ENCODE results near the gene ABHD14A.

DNA sequence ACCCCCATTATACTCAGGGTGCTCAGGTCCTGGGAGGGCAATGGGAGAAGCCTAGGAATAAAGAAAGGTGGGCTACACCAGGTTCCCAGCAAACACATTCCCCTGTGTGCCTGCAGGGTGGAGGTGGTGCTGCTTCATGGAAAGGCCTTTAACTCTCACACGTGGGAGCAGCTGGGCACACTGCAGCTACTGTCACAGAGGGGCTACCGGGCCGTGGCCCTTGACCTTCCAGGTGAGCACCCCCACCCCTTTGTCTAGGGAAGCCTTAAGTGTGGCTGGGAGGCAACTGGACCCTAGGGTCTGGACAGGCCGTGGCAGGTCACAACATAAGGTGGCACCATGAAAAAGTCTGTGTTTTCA lies 3.3 kb downstream of the ABHD14A start:
- TF ChIP-seq, protein P1, sequence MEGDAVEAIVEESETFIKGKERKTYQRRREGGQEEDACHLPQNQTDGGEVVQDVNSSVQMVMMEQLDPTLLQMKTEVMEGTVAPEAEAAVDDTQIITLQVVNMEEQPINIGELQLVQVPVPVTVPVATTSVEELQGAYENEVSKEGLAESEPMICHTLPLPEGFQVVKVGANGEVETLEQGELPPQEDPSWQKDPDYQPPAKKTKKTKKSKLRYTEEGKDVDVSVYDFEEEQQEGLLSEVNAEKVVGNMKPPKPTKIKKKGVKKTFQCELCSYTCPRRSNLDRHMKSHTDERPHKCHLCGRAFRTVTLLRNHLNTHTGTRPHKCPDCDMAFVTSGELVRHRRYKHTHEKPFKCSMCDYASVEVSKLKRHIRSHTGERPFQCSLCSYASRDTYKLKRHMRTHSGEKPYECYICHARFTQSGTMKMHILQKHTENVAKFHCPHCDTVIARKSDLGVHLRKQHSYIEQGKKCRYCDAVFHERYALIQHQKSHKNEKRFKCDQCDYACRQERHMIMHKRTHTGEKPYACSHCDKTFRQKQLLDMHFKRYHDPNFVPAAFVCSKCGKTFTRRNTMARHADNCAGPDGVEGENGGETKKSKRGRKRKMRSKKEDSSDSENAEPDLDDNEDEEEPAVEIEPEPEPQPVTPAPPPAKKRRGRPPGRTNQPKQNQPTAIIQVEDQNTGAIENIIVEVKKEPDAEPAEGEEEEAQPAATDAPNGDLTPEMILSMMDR (IDR thresholded peaks at IDR 0.05), result no peak
- TF ChIP-seq GATA3 (IDR thresholded peaks at IDR 0.05; ENCODE audit: borderline replicate concordance) (no peak), POLR2AphosphoS2 (conservative IDR thresholded peaks at IDR 0.05; ENCODE audit: low read length) (no peak), POLR2A (IDR thresholded peaks at IDR 0.05; ENCODE audit: low read length) (no peak), MAX (IDR thresholded peaks at IDR 0.05) (no peak), ZC3H11A (IDR thresholded peaks at IDR 0.05) (no peak), FOSL2 (IDR thresholded peaks at IDR 0.05) (no peak), FOSL2 (CRISPR knock-in tag; IDR thresholded peaks at IDR 0.05) (no peak), SREBF2 (IDR thresholded peaks at IDR 0.05) (no peak), RFX5 (IDR thresholded peaks at IDR 0.05) (no peak), ELK1 (IDR thresholded peaks at IDR 0.05; ENCODE audit: low read depth, low read length) (no peak), RAD21 (conservative IDR thresholded peaks at IDR 0.05 in 1 of 2, IDR thresholded peaks at IDR 0.05 in 1 of 2) (no peak)
- TF ChIP-seq, protein P2, sequence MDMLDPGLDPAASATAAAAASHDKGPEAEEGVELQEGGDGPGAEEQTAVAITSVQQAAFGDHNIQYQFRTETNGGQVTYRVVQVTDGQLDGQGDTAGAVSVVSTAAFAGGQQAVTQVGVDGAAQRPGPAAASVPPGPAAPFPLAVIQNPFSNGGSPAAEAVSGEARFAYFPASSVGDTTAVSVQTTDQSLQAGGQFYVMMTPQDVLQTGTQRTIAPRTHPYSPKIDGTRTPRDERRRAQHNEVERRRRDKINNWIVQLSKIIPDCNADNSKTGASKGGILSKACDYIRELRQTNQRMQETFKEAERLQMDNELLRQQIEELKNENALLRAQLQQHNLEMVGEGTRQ (IDR thresholded peaks at IDR 0.05), result no peak
